GM12878 (cell line): Measurements from ENCODE around the gene PRUNE1. TPM values are rescaled to one million over a fixed set of nuclear protein-coding genes. Genes with fewer than 3 reads are reported as not detected.
A peak's percentile ranks its signal among the peaks of the same experiment; 100 is the strongest.

Experiments
- ATAC-seq: fragments of 200-7000 bp; cut with Tn5 transposase; 3 replicates; pipeline ENCODE4 v1.9.1; 2020; ENCODE audit warnings: mild to moderate bottlenecking, moderate library complexity
- BruUV-seq: library from RNA; stranded (reverse); fragments of 400-500 nt; replicated peaks from 2 replicates; lab custom pipeline; 2021; lab: Mats Ljungman, UMichigan
- CTCF ChIA-PET: fragments of 300-600 bp; sonication (Branson Sonifier 250); formaldehyde crosslinking; extraction: SDS; loops from one replicate; lab custom pipeline; 2021; ENCODE audit warnings: inconsistent platforms; lab: Yijun Ruan, JAX
- POLR2A ChIA-PET: fragments of 350-600 bp; formaldehyde crosslinking; extraction: SDS; loops from one replicate; lab custom pipeline; 2021; ENCODE audit warnings: inconsistent platforms; lab: Charles Lee
- RAD21 ChIA-PET: fragments of 300-600 bp; sonication (Branson Sonifier 250); formaldehyde crosslinking; loops from one replicate; lab custom pipeline; 2023; ENCODE audit warnings: antibody characterized with exemption; ENCODE audit not compliant: unreplicated experiment; lab: Charles Lee
- SMC1A ChIA-PET: fragments of 300-600 bp; sonication (Branson Sonifier 250); formaldehyde crosslinking; loops from one replicate; lab custom pipeline; 2023; ENCODE audit not compliant: unreplicated experiment, uncharacterized antibody; lab: Charles Lee
- DNase-seq: peaks from one replicate; pipeline ENCODE4 v3.0.0-alpha.2; 2011; ENCODE audit warnings: low read depth, low spot score
- FAIRE-seq: peaks from 3 replicates; lab custom pipeline; 2011; peaks lifted over from hg19 to GRCh38; lab: Jason Lieb, UNC
- H2AFZ ChIP-seq: 2 replicates; pipeline ENCODE4 v1.6.0; 2011; ENCODE audit warnings: low read depth, low read length, control low read depth; ENCODE audit not compliant: control insufficient read depth
- H3K27ac ChIP-seq: 2 replicates; pipeline ENCODE4 v1.5.1; 2011; ENCODE audit warnings: control low read depth; ENCODE audit not compliant: control insufficient read depth, insufficient read depth
- H3K27me3 ChIP-seq, 2 experiments: replicated peaks in 1 of 2; 2 replicates each; pipeline versions ENCODE4 v1.6.0 to v1.6.1; 2011; ENCODE audit warnings: low read length in 1 of 2; ENCODE audit not compliant: control insufficient read depth in 2 of 2, insufficient read depth in 2 of 2
- H3K36me3 ChIP-seq, 2 experiments: 2 replicates each; pipeline ENCODE4 v1.5.1; 2011; ENCODE audit warnings: low read length in 1 of 2; ENCODE audit not compliant: control insufficient read depth in 2 of 2, insufficient read depth in 2 of 2
- H3K4me1 ChIP-seq: 2 replicates; pipeline ENCODE4 v1.6.1; 2011; ENCODE audit warnings: mild to moderate bottlenecking, low read length, moderate library complexity, mixed read lengths; ENCODE audit not compliant: control insufficient read depth, insufficient read depth
- H3K4me2 ChIP-seq: 2 replicates; pipeline ENCODE4 v1.6.0; 2011; ENCODE audit warnings: control low read depth; ENCODE audit not compliant: control insufficient read depth, insufficient read depth
- H3K4me3 ChIP-seq: fragments of 200-600 bp; sonication (generic); 2 replicates; pipeline ENCODE4 v1.5.1; 2016
- H3K79me2 ChIP-seq: 2 replicates; pipeline ENCODE4 v1.6.0; 2011; ENCODE audit warnings: low read length; ENCODE audit not compliant: control insufficient read depth, insufficient read depth
- H3K9ac ChIP-seq: 2 replicates; pipeline ENCODE4 v1.8.0; 2011; ENCODE audit warnings: low read length, control low read depth, mixed read lengths; ENCODE audit not compliant: control insufficient read depth, insufficient read depth
- H3K9me3 ChIP-seq: replicated peaks from 3 replicates; pipeline ENCODE4 v1.5.1; 2011; ENCODE audit warnings: mild to moderate bottlenecking, low read length; ENCODE audit not compliant: control insufficient read depth, insufficient read depth
- H4K20me1 ChIP-seq: 2 replicates; pipeline ENCODE4 v1.6.0; 2011; ENCODE audit not compliant: control insufficient read depth, insufficient read depth
- CBX3 ChIP-seq: fragments of 200-600 bp; sonication (generic); IDR thresholded peaks from 2 replicates; pipeline ENCODE4 v1.6.1; 2016; ENCODE audit warnings: low read depth, borderline replicate concordance
- HCFC1 ChIP-seq: fragments of 150-350 bp; IDR thresholded peaks from 2 replicates; pipeline ENCODE4 v1.6.1; 2014; ENCODE audit warnings: low read length
- HDAC2 ChIP-seq: fragments of 200-600 bp; sonication (generic); IDR thresholded peaks from 2 replicates; pipeline ENCODE4 v1.6.1; 2017
- NFXL1 ChIP-seq: fragments of 450-650 bp; IDR thresholded peaks from 2 replicates; pipeline ENCODE4 v1.6.1; 2017; ENCODE audit warnings: antibody characterized with exemption, mild to moderate bottlenecking, borderline replicate concordance
- NRF1 ChIP-seq: conservative IDR thresholded peaks from 2 replicates; pipeline ENCODE4 v1.6.1; 2011; ENCODE audit warnings: mild to moderate bottlenecking, low read depth, low read length, improper control_type of control experiment
- POLR2AphosphoS2 ChIP-seq: IDR thresholded peaks from 2 replicates; pipeline ENCODE4 v1.6.1; 2011; ENCODE audit warnings: low read depth, mild to moderate bottlenecking, low read length, improper control_type of control experiment, moderate library complexity
- POLR2AphosphoS5 ChIP-seq: IDR thresholded peaks from 2 replicates; pipeline ENCODE4 v1.6.1; 2011; ENCODE audit warnings: mild to moderate bottlenecking, low read length, inconsistent platforms
- RBBP5 ChIP-seq: fragments of 200-600 bp; sonication (generic); conservative IDR thresholded peaks from 2 replicates; pipeline ENCODE4 v1.6.1; 2016
- SP1 ChIP-seq: IDR thresholded peaks from one replicate; pipeline ENCODE4 v1.6.1; 2011; ENCODE audit warnings: low read depth, low read length
- SRF ChIP-seq, 2 experiments: IDR thresholded peaks; 2 replicates each; pipeline ENCODE4 v1.6.1; 2011; ENCODE audit warnings: low read depth in 2 of 2, low read length in 2 of 2, mild to moderate bottlenecking in 1 of 2, moderate library complexity in 1 of 2
- TCF3 ChIP-seq: IDR thresholded peaks from 2 replicates; pipeline ENCODE4 v1.6.1; 2012; ENCODE audit warnings: low read depth, mild to moderate bottlenecking, low read length, borderline replicate concordance; ENCODE audit not compliant: insufficient read depth
- YY1 ChIP-seq: IDR thresholded peaks from 2 replicates; pipeline ENCODE4 v1.6.1; 2011; ENCODE audit warnings: low read depth, mild to moderate bottlenecking, low read length
- ZNF384 ChIP-seq: IDR thresholded peaks from 2 replicates; pipeline ENCODE4 v1.6.1; 2012; ENCODE audit warnings: low read depth, mild to moderate bottlenecking, low read length, improper control_type of control experiment, borderline replicate concordance
- ZZZ3 ChIP-seq: IDR thresholded peaks from 2 replicates; pipeline ENCODE4 v1.6.1; 2011; ENCODE audit warnings: low read depth; ENCODE audit not compliant: control insufficient read depth, insufficient read length
- WGBS: methylation state at CpG from one replicate; pipeline ENCODE4 v1.1.6; 2016; ENCODE audit warnings: low lambda C conversion rate; ENCODE audit not compliant: insufficient replicate concordance, insufficient coverage; ENCODE audit errors: missing lambda C conversion rate; 5-methylcytosine and 5-hydroxymethylcytosine counted together
- in situ Hi-C: fragments of 300-500 bp; cut with MboI; formaldehyde crosslinking; loops from 9 replicates; pipeline ENCODE4 v1.14.3; 2018; ENCODE audit warnings: mixed read lengths
- intact Hi-C: fragments of 100-400 bp; cut with micrococcal nuclease; formaldehyde crosslinking; loops from one replicate; pipeline ENCODE4 v1.14.2; 2022; ENCODE audit not compliant: unreplicated experiment
- polyA plus RNA-seq, 11 experiments: library from polyadenylated mRNA; depleted of rRNA in 4 of 11; unstranded in 6 of 11; stranded (reverse) in 5 of 11; fragments of >200 nt; fragmentation: Nextera tagmentation in 4 of 11; fragmentation: Illumina TruSeq in 1 of 11; extraction: Ambion mirVana in 4 of 11; extraction: Trizol in 1 of 11; gene quantifications; 1 replicate in 1 of 11; 2 replicates in 10 of 11; pipeline versions ENCODE4 v1.2.1 to v1.2.3, GENCODE V29; 2011 to 2016; ENCODE audit warnings: inconsistent platforms in 2 of 11, missing spikeins in 2 of 11, low read depth in 1 of 11
- total RNA-seq, 4 experiments: library from RNA; depleted of rRNA in 3 of 4; stranded (reverse); fragments of >200 nt in 3 of 4; fragmentation: Illumina TruSeq in 1 of 4; extraction: Trizol in 1 of 4; gene quantifications; 2 replicates each; pipeline versions ENCODE4 v1.2.1 to v1.2.3, GENCODE V29; 2013 to 2021

Gene PRUNE1
- total and polyA plus RNA-seq, 10 of the 15 experiments (the other 5 are each of a cell fraction or from before 2014, with no cell fraction given): 4.7 to 24.5 (median 12.4) TPM

- FAIRE-seq (no peak), DNase-seq (no peak), ATAC-seq (no peak)
- Histone ChIP-seq H3K4me1 (no peaks in the 10 kb centered on the region), H3K4me3 (no peak overlapping the region), H3K4me2 (no peak overlapping the region), H3K79me2 (no peaks in the 10 kb centered on the region), H3K27ac (no peak overlapping the region), H3K27me3 (no peaks in the 10 kb centered on the region), H3K9ac (no peak overlapping the region), H2AFZ (no peak overlapping the region), H3K9me3 (no peaks in the 10 kb centered on the region), H3K36me3 (peaks cover 29 to 40% of the 10 kb centered on the region in 2 experiments), H4K20me1 (no peaks in the 10 kb centered on the region)
- SMC1A ChIA-PET: no interaction called here
- 88% methylated on average over 10 of the region's 10 CpGs for WGBS
- TF ChIP-seq POLR2AphosphoS5 (peak; percentile 20; the same call in 1 of the 2 replicates), POLR2AphosphoS2 (no peak)
- intact Hi-C loops: no loop called here
- CTCF ChIA-PET: interaction anchor here (0.7 to 1.5 kb wide), 4 partner anchors 14 to 31 kb away, joined by 3 read pairs; no protein-coding TSS in a partner anchor
- no TSS peak for BruUV-seq
- RAD21 ChIA-PET: no interaction called here
- POLR2A ChIA-PET: no interaction called here
- in situ Hi-C loops: no loop called here
These were observed 44.7 kb upstream of the PRUNE1 start for GRCh38 chr1:150963321-150964163.

DNA sequence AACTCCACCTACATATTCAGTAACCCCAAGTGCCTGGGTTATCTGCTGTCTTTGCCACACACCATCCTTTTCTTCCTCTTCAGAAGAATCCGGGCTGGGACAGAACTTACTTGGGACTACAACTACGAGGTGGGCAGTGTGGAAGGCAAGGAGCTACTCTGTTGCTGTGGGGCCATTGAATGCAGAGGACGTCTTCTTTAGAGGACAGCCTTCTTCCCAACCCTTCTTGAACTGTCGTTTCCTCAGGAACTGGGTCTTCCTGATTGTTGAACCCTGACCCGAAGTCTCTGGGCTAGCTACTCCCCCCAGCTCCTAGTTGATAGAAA, 44.1 kb upstream of the PRUNE1 start:
- FAIRE-seq (no peak), DNase-seq (no peak), ATAC-seq (no peak)
- Histone ChIP-seq H3K4me1 (no peaks in the 10 kb centered on the region), H4K20me1 (no peaks in the 10 kb centered on the region), H3K9me3 (no peaks in the 10 kb centered on the region), H3K4me2 (no peak overlapping the region), H2AFZ (no peak overlapping the region), H3K36me3 (peaks cover 28 to 38% of the 10 kb centered on the region in 2 experiments), H3K9ac (no peak overlapping the region), H3K27ac (no peak overlapping the region), H3K4me3 (no peak overlapping the region), H3K79me2 (no peaks in the 10 kb centered on the region), H3K27me3 (no peaks in the 10 kb centered on the region)
- 91% methylated on average over 5 of the region's 5 CpGs for WGBS
- SMC1A ChIA-PET: no interaction called here
- CTCF ChIA-PET: interaction anchor here (1.5 kb wide), 2 partner anchors 16 to 31 kb away, joined by 3 read pairs; no protein-coding TSS in a partner anchor
- in situ Hi-C loops (no loop called here), intact Hi-C loops (no loop called here)
- POLR2A ChIA-PET: no interaction called here
- RAD21 ChIA-PET: no interaction called here
- TF ChIP-seq SRF (IDR thresholded peaks at IDR 0.05; ENCODE audit: low read depth in 2 of 2, low read length in 2 of 2) (no peak), NFXL1 (no peak), NRF1 (no peak), ZNF384 (no peak), HCFC1 (no peak), ZZZ3 (no peak), TCF3 (no peak), RBBP5 (no peak), SP1 (no peak), CBX3 (no peak), HDAC2 (no peak), YY1 (no peak)
- no TSS peak for BruUV-seq
